Measurements from ENCODE around the gene SNAI3.

The SNAI3 gene

DNA sequence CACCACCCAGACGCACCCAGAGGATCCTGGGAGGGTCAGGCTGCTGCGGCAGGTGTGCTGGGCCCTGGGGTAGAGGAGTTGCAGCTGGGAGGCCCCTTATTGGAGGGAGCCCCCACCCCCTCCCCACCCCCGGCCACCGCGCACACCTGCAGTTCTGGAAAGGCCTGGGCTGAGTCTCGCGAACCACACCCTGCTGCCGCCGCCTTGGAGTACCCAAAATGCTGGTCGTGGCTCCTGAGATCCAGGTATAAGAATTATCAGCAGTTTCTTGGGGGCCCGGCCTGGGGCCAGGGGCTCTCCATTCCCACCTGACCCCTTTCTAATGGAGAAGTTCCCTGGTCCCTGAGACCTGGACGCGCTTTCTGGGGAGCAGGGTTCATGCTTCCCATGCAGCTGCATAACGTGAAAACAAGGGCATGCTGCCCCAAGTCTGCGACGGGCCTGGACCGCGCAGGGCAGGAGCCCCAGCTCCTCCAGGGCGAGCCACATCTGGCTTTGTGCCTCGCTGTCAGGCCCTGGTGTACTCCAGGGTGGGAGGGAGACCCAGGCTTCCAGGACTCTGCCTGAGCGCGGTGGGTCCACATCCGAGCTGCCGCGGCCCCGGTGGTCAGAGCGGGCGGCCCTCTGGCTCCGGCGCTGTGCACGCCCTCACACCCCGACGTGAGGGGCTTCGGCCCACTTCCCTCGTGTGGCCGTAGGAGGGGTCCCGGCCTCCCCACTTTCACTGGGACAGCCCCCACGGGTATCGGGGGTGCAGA lies 7.3 kb upstream of the SNAI3 start:
- ATAC-seq (ENCODE audit: low read depth) (no peak), DNase-seq (ENCODE audit: low spot score) (no peak)
- Histone ChIP-seq H3K4me1 (ENCODE audit: insufficient read depth, poor library complexity, severe bottlenecking) (no peaks in the 10 kb centered on the region), H3K27ac (ENCODE audit: poor library complexity, severe bottlenecking) (no peak overlapping the region), H3K27me3 (ENCODE audit: insufficient read depth, poor library complexity, severe bottlenecking) (peaks cover 4% of the 10 kb centered on the region), H3K9me3 (ENCODE audit: severe bottlenecking) (no peaks in the 10 kb centered on the region), H3K36me3 (ENCODE audit: low read depth) (peaks cover 16% of the 10 kb centered on the region), H3K4me3 (ENCODE audit: severe bottlenecking) (no peak overlapping the region)
- TF ChIP-seq, protein P1, sequence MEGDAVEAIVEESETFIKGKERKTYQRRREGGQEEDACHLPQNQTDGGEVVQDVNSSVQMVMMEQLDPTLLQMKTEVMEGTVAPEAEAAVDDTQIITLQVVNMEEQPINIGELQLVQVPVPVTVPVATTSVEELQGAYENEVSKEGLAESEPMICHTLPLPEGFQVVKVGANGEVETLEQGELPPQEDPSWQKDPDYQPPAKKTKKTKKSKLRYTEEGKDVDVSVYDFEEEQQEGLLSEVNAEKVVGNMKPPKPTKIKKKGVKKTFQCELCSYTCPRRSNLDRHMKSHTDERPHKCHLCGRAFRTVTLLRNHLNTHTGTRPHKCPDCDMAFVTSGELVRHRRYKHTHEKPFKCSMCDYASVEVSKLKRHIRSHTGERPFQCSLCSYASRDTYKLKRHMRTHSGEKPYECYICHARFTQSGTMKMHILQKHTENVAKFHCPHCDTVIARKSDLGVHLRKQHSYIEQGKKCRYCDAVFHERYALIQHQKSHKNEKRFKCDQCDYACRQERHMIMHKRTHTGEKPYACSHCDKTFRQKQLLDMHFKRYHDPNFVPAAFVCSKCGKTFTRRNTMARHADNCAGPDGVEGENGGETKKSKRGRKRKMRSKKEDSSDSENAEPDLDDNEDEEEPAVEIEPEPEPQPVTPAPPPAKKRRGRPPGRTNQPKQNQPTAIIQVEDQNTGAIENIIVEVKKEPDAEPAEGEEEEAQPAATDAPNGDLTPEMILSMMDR (IDR thresholded peaks at IDR 0.05; ENCODE audit: poor library complexity, severe bottlenecking) = no peak

DNA sequence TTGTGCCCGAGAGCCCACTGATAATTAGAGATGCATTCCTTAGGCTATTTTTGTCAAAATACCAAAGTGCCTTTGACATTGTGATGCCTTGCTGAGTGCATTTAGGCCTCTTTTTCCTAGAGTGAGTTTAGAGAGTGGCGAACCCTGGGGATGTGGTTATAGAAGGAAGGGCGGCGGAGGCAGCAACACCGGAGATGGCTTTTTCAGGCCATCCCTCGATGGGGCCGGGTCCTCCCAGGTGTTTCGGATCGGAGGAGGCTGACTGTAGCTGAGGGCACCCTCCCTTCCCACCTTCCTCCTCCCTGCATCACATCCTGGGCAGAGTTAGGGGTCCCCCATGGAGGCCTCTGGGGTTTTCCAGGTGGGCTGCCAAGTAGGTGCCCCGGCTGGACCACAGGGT lies 6.6 kb upstream of the SNAI3 start:
- DNase-seq (ENCODE audit: low spot score) (no peak), ATAC-seq (ENCODE audit: low read depth) (no peak)
- H3K27me3 ChIP-seq (ENCODE audit: insufficient read depth, poor library complexity, severe bottlenecking) = peaks cover 10% of the 10 kb centered on the region
- peaks cover 8% of the 10 kb centered on the region for H3K36me3 ChIP-seq (ENCODE audit: low read depth)
- H3K27ac ChIP-seq (ENCODE audit: poor library complexity, severe bottlenecking) = no peak overlapping the region
- no peaks in the 10 kb centered on the region for H3K4me1 ChIP-seq (ENCODE audit: insufficient read depth, poor library complexity, severe bottlenecking)
- H3K9me3 ChIP-seq (ENCODE audit: severe bottlenecking) = no peaks in the 10 kb centered on the region
- H3K4me3 ChIP-seq (ENCODE audit: severe bottlenecking) = no peak overlapping the region
- TF ChIP-seq, protein P1 (IDR thresholded peaks at IDR 0.05; ENCODE audit: poor library complexity, severe bottlenecking) = no peak

DNA sequence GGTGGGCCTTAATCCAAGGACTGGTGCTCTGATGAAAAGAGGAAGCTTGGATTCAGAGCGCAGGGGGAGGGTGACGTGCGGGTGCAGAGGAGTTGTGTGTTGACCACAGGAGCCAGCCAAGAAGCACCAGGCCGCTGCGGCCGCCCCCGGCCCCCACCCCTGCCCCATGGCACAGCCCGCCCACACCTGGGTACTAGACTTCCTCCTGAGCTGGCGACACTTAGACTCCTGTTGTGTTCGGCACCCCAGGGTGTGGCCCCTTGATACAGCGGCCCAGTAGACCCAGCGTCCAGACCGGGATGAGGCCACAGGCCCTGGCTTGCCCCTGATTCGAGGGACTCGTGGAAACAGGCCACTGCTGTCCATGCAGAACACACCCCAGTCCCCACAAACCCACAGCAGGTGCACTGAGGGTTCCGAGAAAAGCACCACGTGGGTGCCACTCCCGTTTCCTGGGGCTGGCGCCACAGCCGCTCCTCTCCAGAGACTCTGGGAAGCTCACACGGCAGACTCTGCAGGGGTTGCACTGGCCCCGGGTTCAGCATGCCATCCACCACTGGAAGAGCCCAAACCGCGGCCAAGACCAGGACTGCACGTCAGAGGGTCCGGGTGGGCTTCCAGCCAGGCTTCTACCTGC lies 5.7 kb upstream of the SNAI3 start:
- ATAC-seq (ENCODE audit: low read depth) (no peak), DNase-seq (ENCODE audit: low spot score) (no peak)
- Histone ChIP-seq H3K9me3 (ENCODE audit: severe bottlenecking) (no peaks in the 10 kb centered on the region), H3K36me3 (ENCODE audit: low read depth) (peaks cover 3% of the 10 kb centered on the region), H3K27me3 (ENCODE audit: insufficient read depth, poor library complexity, severe bottlenecking) (peaks cover 17% of the 10 kb centered on the region), H3K27ac (ENCODE audit: poor library complexity, severe bottlenecking) (no peak overlapping the region), H3K4me3 (ENCODE audit: severe bottlenecking) (no peak overlapping the region), H3K4me1 (ENCODE audit: insufficient read depth, poor library complexity, severe bottlenecking) (no peaks in the 10 kb centered on the region)
- TF ChIP-seq, protein P1 (IDR thresholded peaks at IDR 0.05; ENCODE audit: poor library complexity, severe bottlenecking) = no peak

DNA sequence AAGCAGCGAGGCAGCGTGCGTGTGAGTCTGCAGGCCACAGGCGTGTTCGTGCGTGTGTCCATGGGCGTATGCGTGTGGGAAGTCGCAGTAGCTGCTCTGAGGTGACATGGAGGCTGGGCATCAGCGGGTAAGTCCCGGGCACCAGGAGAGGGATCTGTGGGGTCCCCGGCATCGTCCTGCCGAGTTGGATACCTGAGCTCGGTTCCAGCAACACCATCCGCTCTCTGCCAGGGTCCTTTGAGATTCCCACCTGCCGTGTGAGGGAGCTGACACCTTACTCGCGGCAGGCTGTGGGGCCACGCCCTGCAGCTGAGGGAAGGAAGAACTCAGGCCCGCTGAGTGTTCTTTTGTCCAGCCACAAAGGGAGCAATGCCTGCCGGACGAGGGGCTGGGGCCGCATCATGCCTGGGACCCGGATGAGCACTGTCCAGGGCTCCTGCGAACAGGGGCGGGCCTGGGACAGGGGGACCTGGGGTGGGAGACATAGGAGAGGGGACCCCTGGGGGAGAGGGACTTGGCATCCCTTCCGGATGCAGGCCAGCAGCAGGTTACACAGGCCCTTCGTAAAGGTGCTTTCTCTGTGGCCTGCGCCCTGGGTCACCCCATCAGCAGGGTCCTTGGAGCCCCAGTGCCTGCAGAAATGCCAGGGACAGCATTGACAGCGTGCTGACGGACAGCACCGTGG lies 5.0 kb upstream of the SNAI3 start:
- no peak for ATAC-seq (ENCODE audit: low read depth)

More for the DNA sequence above, 5.0 kb upstream of the SNAI3 start:
- no peak for DNase-seq (ENCODE audit: low spot score)
- TF ChIP-seq, protein P1 (IDR thresholded peaks at IDR 0.05; ENCODE audit: poor library complexity, severe bottlenecking) = no peak
- no peak overlapping the region for H3K4me3 ChIP-seq (ENCODE audit: severe bottlenecking)
- no peaks in the 10 kb centered on the region for H3K4me1 ChIP-seq (ENCODE audit: insufficient read depth, poor library complexity, severe bottlenecking)
- H3K36me3 ChIP-seq (ENCODE audit: low read depth) = no peaks in the 10 kb centered on the region
- H3K27me3 ChIP-seq (ENCODE audit: insufficient read depth, poor library complexity, severe bottlenecking) = peaks cover 20% of the 10 kb centered on the region
- no peak overlapping the region for H3K27ac ChIP-seq (ENCODE audit: poor library complexity, severe bottlenecking)
- H3K9me3 ChIP-seq (ENCODE audit: severe bottlenecking) = no peaks in the 10 kb centered on the region
